Measurements from ENCODE around the gene OTUD5.

OTUD5 gene

DNA sequence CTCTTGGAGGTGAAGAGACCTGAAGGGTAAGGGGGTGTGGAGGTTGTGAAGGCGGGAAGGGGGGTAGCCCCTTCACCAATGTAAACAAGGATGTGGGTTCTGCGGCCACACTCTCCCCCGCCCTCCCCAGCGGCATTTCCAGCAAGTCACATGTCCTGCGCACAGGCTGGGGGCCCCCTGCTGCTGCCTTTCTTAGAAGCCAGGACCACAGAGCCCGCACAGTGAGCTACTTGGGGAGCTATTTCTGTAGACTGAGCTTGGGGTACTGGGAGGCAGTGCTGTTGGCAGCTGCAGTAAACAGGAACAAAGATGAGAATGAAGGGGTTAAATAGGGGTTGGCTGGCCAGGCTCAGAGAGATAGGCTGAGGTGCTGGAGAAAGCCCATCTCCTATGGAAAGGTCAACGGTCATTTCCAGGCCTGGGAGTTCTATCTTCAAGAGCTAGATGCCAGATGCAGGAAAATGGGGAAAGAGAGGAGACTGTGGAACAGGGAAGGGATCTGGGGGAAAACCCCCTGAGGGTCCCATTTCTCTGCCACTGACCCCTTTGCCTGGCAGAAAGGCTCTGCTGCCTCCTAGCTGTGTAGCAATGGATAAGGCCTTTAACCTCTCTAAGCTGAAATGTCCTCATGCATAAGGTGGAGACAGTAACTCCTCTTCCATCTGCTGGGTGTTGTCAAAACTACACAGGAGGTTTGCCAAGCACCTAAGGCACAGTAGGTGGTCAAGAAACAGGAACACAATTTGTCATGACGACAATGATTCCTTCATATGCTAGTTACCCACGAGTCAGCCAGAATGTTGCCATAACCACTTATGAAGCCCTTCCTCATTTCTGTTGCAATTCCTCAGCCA is 20.1 kb downstream of the OTUD5 start:
- DNase-seq: no peak

DNA sequence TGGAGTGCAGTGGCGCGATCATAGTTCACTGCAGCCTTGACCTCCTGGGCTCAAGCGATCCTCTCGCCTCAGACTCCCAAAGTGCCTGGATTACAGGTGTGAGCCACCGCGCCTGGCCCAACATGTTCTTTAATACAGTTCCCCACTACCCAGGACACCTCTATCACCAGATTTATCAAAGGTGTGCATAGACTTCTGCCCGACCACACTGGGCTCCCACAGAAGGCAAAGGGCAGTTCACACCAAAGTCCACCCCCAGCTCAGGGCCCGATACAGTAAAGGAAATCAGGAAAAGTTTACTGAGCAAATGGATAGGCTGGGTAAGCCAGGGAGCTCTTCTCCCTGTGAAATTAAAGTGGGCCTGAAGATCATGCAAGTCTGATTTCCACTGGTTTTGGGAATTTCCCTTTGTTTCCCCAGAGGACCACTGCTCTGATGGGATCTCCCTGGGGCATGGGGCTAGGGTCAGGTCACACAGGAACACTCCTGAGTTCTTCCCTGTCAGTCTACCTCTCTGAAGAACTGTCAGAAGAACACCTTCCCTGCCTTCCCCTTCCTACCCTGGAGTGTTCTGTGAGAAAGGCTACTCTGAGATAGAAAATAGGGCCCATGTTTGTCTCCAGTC is 20.9 kb downstream of the OTUD5 start:
- DNase-seq: no peak

DNA sequence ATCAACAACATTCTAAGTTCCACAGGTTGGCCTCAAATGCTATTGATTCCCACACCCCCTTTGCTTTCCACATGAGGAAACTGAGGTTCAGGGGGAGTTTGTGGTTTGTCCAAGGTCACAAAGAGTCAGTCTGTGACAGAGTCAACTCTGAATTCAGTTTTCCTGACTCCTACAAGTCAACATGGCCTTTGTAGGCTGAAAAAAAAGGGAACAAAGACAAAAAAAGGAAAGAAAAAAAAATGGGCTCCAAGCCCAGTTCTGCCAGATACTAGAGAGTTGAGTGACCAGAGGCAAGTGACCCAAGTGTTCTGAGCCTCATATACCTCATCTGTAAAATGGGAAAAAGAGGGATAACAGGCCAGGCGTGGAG is 22.1 kb downstream of the OTUD5 start:
- DNase-seq: no peak

DNA sequence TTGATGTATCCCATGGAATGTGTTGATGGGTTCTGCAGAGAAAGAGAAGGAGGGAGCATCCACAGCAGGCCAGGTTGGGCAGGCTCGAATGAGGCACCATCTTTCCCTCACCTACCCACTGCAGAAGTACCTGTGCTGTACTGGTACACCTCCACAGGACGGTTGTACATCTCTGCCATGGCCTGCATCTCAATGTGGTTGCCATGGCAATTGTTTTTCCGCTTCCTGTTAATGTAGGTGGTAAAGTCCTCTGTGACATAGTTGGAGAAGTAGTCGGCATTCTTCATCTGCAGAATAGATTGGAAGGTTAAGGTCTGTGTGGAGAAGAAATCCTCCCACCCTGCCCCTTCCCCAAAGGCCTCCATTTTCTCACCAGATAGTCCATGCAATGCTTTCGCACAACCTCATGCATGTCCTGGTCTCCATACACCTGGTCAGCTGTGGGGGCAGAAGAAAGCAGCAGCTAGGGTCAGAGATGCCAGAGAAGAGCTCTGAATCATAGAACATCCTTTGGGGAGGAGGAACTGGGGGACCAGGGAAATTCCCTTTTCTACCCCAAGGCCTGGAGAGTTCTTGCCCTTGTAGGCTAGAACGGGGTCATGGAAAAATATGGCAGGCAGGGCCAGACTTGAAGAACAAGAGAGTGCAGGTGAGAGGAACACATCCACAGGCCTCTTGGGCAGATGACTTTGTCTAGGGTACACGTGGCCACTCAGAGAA is 22.7 kb downstream of the OTUD5 start:
- no peak for DNase-seq

DNA sequence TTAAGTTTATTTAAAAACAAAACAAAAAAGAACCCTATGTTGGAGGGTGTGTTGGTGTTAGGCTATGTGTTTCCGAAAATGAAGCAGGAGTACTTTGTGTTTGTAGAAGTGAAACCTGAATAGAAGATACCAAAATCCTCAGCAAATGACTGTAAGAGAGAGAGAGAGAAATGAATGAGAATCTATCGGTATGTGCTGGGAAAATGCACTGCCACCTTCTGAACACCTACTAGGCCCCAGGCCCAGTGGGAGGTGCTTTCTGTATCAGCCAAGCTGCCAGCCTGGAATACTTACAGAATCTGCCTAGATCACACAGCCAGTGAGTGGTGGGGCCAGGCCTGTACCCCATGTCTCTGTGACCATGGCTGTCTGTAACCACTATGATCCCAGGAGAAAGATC is 23.6 kb downstream of the OTUD5 start:
- no peak for DNase-seq

DNA sequence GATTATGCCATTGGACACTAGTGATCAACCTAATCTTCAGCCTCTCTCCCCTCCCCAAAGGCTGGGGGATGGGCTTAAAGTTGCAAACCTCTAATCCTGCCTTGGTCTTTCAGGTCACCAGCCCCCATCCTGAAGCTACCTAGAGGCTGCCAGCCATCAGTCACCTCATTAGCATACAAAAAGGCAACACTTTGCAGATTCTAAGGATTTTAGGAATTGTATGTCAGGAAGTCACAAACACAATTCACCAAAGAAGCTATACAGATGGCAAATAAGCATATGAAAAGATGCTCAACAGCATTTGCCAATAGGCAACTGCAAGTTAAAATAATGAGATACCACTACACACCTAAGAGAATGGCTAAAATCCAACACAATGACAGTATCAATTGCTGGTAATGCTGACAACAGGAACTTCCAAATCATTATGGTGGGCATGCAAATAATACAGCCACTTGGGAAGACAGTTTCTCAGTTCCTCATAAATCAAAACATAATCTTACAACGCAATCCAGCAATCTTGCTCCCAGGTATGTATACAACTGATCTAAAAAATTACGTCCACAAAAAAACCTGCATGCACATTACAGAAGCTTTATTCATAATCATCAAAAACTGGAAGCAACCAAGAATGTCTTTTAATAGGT is 29.5 kb downstream of the OTUD5 start:
- DNase-seq: no peak

DNA sequence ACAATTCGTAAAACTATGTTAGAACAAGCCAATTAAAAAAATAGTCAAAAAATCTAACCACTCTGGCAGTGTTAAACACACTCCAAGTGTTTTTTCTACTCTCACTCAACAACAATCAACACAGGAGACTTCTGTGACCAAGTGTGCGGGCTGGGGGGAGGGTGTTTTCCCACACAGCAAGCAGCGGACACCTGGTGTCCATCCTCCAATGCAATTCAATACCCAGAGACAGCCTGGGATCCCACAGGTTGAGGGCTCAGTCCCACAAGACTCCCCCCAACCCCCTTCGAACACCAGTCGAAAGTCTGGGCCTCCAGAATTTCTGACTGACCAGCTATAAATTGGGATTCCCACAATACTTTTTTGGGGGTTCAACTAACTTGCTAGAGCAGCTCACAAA is 30.3 kb downstream of the OTUD5 start:
- no peak for DNase-seq

DNA sequence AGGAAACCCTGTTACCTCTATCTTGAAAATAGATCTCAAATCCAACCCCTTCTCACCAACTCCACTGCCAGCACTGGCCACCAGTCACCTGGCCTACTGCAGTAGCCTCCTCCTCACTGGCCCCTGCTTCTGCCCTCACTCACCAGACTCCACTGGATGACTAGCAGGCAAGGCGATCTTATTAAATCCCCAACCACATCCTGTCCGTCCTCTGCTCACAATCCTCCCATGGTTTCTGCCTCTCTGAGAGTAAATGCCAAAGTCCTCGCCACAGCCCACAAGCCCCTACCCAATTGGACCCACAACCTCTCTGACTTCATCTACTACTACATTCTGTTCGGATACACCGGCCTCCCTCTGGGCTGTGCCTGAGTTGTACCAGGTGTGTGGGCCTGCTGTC is 33.1 kb downstream of the OTUD5 start:
- no peak for DNase-seq

DNA sequence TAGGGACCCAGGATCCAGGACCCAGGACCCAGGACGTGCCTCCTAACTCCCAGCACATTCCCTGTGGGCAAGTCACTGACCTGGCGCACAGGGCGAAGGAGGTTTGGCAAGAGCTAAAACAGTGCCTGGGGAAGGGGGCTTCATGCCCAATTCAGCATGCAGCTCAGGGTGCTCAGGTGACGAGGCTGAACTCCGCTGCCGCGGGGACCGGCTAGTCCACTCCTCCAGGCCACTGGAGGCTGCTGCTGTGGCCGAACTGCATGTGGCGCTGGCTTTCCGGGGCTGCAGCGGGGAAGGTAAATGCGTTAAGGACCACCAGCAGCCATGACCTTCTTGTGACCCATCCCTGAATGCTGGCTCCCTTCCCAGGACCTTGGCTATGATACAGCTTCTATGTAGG is 33.6 kb downstream of the OTUD5 start:
- DNase-seq: no peak

DNA sequence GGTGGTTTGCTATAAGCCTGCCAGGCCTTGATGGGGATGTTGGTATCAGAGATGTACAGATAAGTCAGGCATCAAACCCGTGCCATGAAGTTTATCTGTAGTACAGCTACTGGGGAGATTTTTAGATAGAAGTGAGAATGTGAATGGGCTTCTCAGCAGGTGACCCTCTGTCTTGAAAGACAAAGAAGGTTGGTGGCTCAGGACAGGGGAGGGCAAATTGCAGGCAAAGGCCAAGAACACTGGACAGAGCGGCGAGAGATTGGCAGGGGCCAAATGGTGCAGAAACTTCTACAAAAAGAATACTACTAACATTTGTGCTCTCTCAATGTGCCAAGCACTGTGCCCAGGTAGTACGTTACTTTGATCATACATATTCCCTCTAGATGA is 36.7 kb downstream of the OTUD5 start:
- no peak for DNase-seq

DNA sequence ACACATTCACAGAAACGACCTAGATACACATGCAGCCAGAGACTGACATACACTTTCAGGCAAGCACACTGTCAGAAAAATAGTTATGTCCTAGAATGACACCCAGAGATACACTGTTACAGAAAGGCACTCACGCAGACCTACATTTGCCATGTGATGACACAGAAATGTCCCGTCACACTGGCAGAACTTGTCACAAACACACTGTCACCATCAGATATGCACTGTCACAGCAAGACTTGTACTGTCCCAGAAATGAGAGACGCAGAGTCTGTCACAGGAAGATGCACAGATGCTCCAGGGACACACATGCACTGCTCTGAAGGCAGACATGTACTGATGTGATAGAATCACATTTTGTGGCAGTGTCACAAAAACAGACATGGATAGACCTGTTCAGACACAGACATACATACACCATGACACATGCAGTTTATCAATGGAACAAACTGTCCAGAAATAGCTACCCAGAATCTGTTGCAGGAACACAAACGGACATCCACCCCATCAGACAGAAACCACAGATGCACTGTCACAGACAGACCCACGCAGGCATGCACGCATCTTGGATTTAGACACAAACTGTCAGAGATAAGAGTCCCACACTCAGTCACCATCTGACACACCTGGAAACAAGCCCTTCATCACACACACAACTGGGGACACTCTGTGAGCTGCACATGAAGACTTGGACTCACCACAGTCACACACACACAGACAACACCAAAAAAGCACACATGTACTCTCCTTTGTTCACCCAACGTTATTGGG is 37.3 kb downstream of the OTUD5 start:
- no peak for DNase-seq

DNA sequence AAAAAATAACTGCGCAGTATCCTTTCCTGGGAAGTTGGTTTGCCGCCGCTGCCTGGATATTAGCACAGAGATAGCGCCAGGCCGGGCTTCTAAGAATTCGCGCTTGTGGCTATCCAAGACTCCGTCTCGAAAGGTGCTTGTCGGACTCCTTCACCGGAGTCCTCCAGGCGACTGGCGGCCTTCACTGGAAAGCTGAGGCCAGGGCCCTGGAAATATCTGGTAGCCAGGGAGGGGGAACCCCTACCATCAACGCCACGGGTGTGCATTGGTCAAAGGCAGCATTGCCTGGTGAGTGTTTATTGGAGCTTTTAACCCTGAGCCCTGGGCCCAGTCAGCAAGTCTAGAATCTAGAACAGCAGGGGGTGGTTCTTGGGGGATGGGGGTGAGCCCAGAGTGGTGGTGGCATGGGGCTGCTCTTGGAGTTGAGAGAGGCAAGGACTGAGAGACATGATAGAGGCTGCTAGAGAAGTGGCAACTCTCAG is 38.0 kb downstream of the OTUD5 start:
- DNase-seq: peak; percentile 80

DNA sequence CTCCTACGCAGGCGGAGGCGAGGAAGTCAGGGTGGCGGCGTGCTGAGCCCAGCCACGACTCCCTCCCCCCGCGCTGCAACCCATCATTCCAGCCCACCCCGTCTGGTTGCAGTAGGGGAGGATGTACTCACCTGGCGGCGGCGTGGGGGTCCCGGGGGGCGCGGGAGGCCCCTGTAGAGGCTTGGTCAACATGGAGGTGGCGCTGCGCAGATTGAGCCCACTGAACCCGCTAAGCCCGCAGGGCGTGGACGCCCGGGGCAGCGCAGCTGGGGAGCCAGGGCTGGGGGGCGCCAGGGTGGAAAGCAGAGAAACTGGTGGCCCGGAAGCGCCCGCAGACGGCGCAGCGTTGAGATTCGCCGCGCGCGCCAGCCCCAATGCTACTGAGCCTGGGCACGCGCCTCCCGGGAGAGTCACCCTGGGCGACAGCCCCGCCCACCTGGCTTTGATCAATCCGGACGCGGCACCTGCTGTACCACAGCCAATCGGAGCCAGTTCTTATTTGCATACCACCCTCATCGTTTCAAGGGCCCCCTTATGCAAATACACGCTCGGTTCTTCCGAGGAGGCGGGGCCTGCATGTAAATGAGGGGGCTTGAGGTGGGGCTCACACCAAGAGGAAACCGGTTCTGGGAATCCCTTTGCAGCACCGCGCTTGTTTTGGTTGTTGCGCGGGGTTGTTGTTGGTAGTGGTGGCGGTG is 38.6 kb downstream of the OTUD5 start, which contains the start of gene PIM2:
TSS of gene PIM2 (minus strand) at position 382 of the 698 bp plus-strand sequence. CDS start at position 192, 190 bp downstream.
- peak; percentile 98 for DNase-seq

DNA sequence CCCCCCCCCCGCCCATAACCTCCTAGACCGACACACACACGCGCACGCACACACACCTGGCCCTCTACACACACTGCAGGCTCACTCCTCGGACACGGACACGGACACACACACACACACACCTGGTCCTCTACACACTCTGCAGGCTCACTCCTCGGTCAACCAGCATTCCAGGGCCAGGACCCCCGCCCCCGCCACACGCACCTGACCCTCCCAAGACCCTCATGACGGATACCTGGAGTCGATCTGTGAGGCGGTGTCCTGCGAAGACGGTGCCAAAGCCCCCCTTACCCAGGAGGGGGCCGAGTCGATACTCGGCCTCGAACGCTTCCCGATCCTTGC is 39.1 kb downstream of the OTUD5 start:
- no peak for DNase-seq

DNA sequence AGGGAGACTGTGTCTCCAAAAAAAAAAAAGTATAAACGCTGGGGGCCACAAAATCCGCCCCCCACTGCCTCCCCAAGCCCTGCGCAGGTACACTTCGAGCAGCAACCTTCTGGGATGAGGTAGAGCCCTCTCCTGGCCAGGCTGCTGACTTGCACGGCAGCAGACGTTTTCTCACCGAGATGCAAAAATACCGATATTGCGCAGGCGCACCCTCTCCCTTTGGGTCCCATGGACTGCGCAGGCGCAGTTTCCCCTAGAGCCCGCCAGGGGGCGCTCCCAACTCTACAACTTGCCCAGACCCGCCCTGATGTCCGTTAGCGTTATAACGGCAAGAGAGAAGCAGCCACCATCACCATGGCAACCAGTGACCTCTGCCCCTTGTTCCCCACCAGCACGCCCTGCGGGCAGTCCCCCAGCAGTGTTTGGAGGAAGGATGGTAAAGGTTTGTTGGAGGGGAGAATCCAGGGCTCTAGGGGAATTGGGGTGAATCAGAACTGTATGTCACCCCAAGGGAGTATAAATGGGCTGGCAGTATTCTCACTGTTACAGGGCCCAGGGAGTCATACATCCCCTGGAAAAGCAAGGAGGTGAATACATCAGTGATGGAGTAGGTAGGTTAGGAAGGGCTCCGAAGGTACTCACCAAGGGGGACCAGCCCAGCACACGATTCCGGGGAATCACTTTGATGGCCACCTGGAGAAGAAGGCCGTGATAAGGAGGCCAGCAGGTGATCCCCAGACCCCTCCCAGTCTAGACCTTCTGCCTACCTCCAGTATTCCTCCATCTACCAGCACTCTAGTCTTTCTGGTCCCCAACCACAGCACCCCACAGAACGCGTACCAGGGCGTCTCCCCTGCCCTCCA is 40.0 kb downstream of the OTUD5 start:
- DNase-seq: peak; percentile 97

DNA sequence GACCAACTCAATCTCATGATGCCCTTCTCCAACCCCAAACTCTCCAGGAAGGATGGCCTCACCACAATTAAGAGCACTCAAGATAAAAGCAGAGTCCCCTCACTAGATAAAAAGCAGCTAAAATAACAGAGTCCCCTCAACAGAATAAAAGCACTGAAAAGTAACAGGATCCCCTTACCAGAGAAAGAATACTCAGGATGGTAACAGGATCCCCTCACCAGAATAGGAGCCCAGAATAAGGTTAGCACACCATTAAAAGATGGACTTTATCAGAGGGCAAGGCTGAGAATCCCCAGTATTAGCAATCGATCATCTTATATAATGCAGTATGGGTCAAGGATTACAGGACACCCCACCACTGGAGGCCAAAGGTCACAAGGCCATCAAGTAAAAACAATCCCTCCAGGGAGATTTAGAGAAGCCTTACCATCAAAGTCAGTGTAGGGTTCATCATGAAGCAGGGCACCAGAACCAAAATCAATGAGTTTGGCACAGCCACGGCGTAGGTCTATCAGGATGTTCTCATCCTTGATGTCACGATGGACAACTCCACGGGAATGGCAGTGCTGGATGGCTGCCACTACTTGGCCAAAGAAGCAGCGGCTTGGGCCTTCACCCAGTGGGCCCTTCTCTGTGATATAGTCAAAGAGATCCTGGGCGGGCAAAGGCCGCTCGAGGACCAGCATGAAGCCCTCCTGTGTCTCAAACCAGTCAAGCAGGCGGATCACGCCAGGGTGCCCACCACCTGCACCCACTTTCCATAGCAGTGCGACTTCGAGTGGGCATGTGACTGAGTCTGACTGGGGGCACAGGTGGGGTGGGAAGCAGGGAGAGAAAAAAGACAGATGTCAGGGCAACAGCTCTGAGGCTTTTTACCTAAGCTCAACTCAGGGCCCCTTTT is 42.6 kb downstream of the OTUD5 start:
- DNase-seq: no peak

DNA sequence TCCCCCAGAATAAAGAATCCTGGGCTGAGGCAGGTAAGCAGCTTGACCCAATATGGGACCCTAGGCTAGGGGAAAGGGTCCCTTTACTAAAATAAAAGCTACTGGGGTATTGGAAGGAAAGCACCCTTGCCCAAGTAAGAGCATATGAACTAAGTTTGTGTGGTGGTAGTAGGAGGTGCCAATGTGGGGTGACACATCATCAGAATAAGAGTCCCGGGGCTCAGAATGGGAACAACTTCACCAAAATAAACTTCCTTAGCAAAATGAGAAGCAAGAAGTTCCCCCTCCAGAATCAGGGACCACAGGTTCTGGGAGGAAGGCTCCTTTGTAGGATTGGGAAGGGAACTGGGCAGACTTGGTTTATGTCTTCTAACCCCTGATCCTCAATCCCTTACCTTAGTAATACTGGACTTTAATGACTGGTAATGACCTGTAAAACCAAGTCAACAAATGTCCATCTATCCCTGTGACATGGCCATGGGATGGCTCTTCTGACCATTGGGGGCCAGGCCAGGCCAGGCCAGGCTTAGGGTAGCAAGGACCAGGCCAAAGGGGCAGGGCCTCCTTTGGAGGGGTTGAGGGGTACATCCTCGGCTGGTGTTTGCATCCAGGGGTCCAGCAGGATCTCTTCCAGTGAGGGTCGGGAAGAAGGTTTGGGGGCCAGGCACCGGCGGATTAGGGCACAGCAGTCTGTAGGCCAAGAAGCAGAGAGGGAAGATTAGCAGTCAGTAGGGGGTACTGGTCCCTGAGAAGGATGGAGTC is 43.6 kb downstream of the OTUD5 start:
- no peak for DNase-seq

DNA sequence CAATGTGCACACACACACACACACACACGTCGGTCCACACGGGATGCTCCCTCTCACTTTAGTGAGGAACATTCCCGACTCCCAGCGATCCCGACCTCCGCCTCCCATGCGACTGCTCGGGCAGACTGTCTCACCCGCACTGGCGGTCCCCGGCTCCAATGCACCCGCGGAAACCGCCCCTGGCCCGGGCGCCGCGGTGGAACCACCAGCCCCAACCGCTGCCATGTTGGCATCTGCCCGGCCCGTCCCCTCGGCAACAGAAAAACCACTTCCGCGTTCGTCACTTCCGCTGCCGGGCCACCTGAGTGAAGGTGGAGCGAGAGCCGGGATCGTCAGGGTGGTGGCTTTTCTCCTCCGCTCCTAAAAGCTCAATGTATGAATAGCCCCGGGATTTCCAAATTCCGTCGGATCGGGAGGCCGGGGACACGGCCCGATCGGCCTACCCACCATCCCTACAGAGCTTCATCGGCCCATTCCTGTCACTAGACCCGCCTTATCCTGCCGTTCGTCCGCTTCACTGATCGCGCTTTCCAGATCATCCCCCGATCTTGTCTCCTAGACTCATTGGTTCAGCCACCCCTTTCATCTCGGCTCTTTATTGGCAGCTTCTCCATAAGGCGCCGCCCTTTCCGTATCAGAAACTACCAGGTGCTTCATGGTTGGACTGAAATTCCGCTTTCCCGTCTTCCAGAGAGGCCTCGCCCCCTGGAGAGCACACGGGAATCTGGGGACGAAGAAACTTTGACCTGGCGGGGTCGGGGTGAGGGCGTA is 45.8 kb downstream of the OTUD5 start, which contains the start of gene SLC35A2:
TSS of gene SLC35A2 (minus strand) at position 235 of the 771 bp plus-strand sequence. CDS start at position 225, 10 bp downstream.
- DNase-seq: peak; percentile 97
